Esophagus muscularis mucosa (tissue), 4 donors: ENCODE data around the gene PPP4C. TPM values are rescaled to one million over a fixed set of nuclear protein-coding genes. Genes with fewer than 3 reads are reported as not detected.
"Not testable (repeated sequence)": the region's sequence is repeated elsewhere in the genome, so short reads cannot be mapped to it uniquely, and the experiment has no call there.

Source experiments
- DNase-seq: peaks from one replicate; pipeline ENCODE4 v3.0.0-alpha.2; 2017; ENCODE audit errors: extremely low spot score
- H3K27ac ChIP-seq, 4 donors: fragments of 200-600 bp; sonication (generic); replicated peaks in 1 of 4; 1 replicate in 3 of 4; 2 replicates in 1 of 4; pipeline ENCODE4 v1.5.1; 2016 to 2019; ENCODE audit warnings: mild to moderate bottlenecking in 1 of 4
- H3K27me3 ChIP-seq, 4 donors: fragments of 200-600 bp; sonication (generic); one replicate each; pipeline versions ENCODE4 v1.5.1 to v1.6.0; 2016 to 2019
- H3K36me3 ChIP-seq, 4 donors: fragments of 200-600 bp; sonication (generic); one replicate each; pipeline ENCODE4 v1.5.1; 2016 to 2019
- H3K4me1 ChIP-seq, 4 donors: fragments of 200-600 bp; sonication (generic); one replicate each; pipeline ENCODE4 v1.5.1; 2016 to 2019
- H3K4me3 ChIP-seq, 4 donors: fragments of 200-600 bp; sonication (generic); 1 replicate in 2 of 4; 2 replicates in 2 of 4; pipeline ENCODE4 v1.5.1; 2016 to 2019; ENCODE audit warnings: mild to moderate bottlenecking in 4 of 4, moderate library complexity in 1 of 4
- H3K9me3 ChIP-seq, 4 donors: fragments of 200-600 bp; sonication (generic); 1 replicate in 3 of 4; 2 replicates in 1 of 4; pipeline ENCODE4 v1.5.1; 2016 to 2019
- EP300 ChIP-seq: sonication (generic); formaldehyde crosslinking; IDR thresholded peaks from one replicate; pipeline ENCODE4 v1.6.1; 2017; ENCODE audit warnings: antibody characterized with exemption
- POLR2A ChIP-seq: fragments of 450-650 bp; IDR thresholded peaks from one replicate; pipeline ENCODE4 v1.6.1; 2017; ENCODE audit warnings: antibody characterized with exemption, moderate library complexity, mild to moderate bottlenecking, low read depth
- POLR2AphosphoS5 ChIP-seq, 2 donors: sonication (generic); formaldehyde crosslinking; IDR thresholded peaks; one replicate each; pipeline ENCODE4 v1.6.1; 2017; ENCODE audit warnings: antibody characterized with exemption in 2 of 2
- WGBS: methylation state at CpG from one replicate; pipeline ENCODE4 v1.1.5; 2018; 5-methylcytosine and 5-hydroxymethylcytosine counted together
- intact Hi-C: fragments of 100-400 bp; cut with DNase I; formaldehyde crosslinking; loops from one replicate; pipeline ENCODE4 v1.15.1; 2023
- total RNA-seq, 4 donors: library from RNA; depleted of rRNA; stranded (reverse); fragments of >200 nt; gene quantifications; one replicate each; pipeline versions ENCODE4 v1.1.0 to v1.2.1, GENCODE V29; 2016
- TF ChIP-seq, protein P1 (sequence below), 3 experiments: fragments of 200-600 bp in 2 of 3; fragments of 450-650 bp in 1 of 3; sonication (generic) in 2 of 3; IDR thresholded peaks; one replicate each; pipeline ENCODE4 v1.5.1; 2017 to 2019; ENCODE audit warnings: antibody characterized with exemption in 3 of 3, mild to moderate bottlenecking in 2 of 3, moderate library complexity in 1 of 3

The PPP4C gene
- total RNA-seq, 4 donors from 2014 or later, result 43.6 to 61.3 (median 51.5) TPM

DNA sequence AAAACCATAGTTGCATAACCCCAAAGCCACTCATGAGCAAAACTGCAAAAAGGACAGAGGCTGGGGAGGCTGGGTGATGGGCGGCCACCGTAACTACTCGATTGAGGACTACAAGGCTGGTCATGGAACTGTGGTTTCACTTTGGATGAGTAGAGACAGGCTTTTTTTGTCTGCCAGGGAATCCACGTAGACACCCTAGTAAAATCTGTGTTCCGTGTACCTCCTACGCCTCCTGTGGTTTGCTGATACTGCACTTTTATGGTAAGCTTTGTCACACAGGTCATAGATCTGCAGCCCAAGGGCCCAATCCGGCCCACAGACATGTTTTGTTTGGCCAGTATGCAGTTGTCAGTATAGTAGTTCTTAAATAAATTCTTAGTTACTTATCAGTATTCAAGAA is 42.5 kb upstream of the PPP4C start:
- Histone ChIP-seq H3K27me3 (peaks cover 0 to 88% (median 42%) of the 10 kb centered on the region in 4 donors), H3K4me1 (peaks cover 9 to 19% (median 13%) of the 10 kb centered on the region in 4 donors), H3K36me3 (no peaks in the 10 kb centered on the region), H3K27ac (no peak overlapping the region), H3K4me3 (no peak overlapping the region), H3K9me3 (no peaks in the 10 kb centered on the region)
- TF ChIP-seq POLR2A (no peak), EP300 (no peak), POLR2AphosphoS5 (IDR thresholded peaks at IDR 0.05) (no peak)
- TF ChIP-seq, protein P1, sequence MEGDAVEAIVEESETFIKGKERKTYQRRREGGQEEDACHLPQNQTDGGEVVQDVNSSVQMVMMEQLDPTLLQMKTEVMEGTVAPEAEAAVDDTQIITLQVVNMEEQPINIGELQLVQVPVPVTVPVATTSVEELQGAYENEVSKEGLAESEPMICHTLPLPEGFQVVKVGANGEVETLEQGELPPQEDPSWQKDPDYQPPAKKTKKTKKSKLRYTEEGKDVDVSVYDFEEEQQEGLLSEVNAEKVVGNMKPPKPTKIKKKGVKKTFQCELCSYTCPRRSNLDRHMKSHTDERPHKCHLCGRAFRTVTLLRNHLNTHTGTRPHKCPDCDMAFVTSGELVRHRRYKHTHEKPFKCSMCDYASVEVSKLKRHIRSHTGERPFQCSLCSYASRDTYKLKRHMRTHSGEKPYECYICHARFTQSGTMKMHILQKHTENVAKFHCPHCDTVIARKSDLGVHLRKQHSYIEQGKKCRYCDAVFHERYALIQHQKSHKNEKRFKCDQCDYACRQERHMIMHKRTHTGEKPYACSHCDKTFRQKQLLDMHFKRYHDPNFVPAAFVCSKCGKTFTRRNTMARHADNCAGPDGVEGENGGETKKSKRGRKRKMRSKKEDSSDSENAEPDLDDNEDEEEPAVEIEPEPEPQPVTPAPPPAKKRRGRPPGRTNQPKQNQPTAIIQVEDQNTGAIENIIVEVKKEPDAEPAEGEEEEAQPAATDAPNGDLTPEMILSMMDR (IDR thresholded peaks at IDR 0.05), result no peak
- WGBS, result 75% methylated on average over 7 of the region's 7 CpGs
- no peak for DNase-seq
- intact Hi-C loops, result no loop called here

DNA sequence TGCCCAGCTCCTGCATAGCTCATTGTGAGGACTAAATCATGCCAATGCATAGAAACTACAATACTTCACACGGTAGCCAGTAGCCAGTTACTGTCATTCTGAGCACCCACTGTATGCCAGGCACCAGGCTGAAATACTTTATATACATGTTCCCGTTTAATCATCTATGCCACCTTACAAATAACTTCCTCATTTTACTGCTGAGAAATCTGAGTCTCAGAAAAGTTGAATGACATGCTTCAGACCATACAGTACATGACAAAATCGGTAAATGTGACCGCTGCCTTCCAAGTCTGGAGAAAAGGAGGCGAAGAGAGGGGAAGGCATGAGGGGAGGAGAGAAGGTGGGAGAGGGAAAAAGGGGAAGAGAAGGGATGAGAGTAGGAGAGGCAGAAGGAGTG is 35.6 kb upstream of the PPP4C start:
- no peak for DNase-seq
- Histone ChIP-seq H3K27me3 (peaks cover 0 to 37% (median 0%) of the 10 kb centered on the region in 4 donors), H3K9me3 (no peaks in the 10 kb centered on the region), H3K36me3 (no peaks in the 10 kb centered on the region), H3K27ac (no peak overlapping the region), H3K4me1 (no peaks in the 10 kb centered on the region), H3K4me3 (no peak overlapping the region)
- no peak for TF ChIP-seq EP300
- intact Hi-C loops, result no loop called here
- WGBS, result 71% methylated on average over 5 of the region's 5 CpGs

DNA sequence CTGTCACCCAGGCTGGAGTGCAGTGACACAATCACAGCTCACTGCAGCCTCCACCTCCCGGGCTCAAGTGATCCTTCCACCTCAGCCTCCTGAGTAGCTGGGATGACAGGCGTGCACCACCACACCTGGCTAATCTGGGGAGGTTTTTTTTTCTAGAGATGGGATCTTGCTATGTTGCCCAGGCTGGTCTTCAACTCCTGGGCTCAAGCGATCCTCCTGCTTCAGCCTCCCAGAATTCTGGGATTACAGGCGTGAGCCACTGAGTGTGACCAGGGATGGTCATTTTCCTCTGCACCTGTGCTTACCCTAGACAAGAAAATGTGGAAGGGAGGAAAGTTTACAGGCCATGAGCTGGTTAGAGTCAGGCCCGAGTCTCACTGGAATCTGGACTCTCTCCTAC is 35.1 kb upstream of the PPP4C start:
- 87% methylated on average over 5 of the region's 5 CpGs for WGBS
- H3K36me3 ChIP-seq, H3K4me1 ChIP-seq, H3K27ac ChIP-seq, DNase-seq, H3K4me3 ChIP-seq, H3K9me3 ChIP-seq, intact Hi-C loops: not testable (repeated sequence)
- peaks cover 0 to 33% (median 0%) of the 10 kb centered on the region in 4 donors for H3K27me3 ChIP-seq

DNA sequence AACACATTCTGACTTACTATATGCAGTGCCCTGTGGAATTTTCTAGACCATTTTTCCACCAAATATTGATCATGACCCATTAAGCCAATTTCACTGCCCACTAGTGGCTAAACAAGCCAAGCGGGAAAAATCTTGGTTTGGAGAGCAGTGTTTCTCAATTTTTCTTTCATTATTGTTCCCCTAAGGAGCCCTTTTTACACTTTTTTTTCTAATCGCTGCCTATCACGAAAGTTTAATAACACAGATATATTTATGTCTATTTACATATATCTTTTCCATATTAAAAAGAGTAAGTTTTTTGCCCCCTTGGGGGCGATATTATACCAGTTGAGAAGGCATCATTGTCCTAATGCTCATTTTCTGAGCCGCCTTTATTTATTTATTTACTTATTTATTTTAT is 34.0 kb upstream of the PPP4C start:
- H3K27me3 ChIP-seq, result peaks cover 0 to 21% (median 0%) of the 10 kb centered on the region in 4 donors
- H3K4me3 ChIP-seq, result no peak overlapping the region
- no peaks in the 10 kb centered on the region for H3K36me3 ChIP-seq
- DNase-seq, result no peak
- no peaks in the 10 kb centered on the region for H3K4me1 ChIP-seq
- H3K27ac ChIP-seq, result no peak overlapping the region
- H3K9me3 ChIP-seq, result no peaks in the 10 kb centered on the region
- intact Hi-C loops, result no loop called here
- TF ChIP-seq EP300, result no peak
- no peak for TF ChIP-seq POLR2AphosphoS5 (IDR thresholded peaks at IDR 0.05)
- TF ChIP-seq, protein P1 (IDR thresholded peaks at IDR 0.05), result peak; percentile 41 to 48 (median 42)
- no peak for TF ChIP-seq POLR2A
- 24% methylated on average over 5 of the region's 5 CpGs for WGBS

DNA sequence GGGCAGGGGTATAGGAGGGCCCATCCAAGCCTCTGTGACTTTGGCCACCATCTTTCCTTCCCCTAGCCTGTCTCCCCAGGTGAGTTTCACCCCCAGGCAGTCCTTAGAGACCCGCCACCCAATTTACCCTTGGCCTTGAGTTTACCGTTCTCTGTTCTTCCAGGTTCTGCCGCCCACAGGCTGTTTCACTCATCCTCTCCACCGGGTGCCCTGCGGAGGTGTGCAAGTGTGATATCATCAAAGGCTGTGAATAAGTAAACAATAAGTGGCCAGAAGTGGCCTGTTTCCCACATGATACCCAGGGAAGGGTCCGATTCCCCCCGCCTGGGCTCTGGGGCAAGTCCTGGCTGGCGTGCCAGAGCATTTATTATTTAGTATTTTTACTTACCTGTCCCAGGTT is 29.6 kb upstream of the PPP4C start:
- peaks cover 0 to 6% (median 0%) of the 10 kb centered on the region in 4 donors for H3K27me3 ChIP-seq
- TF ChIP-seq POLR2AphosphoS5 (IDR thresholded peaks at IDR 0.05) (no peak), EP300 (no peak), POLR2A (no peak)
- TF ChIP-seq, protein P1 (IDR thresholded peaks at IDR 0.05), result no peak
- no peaks in the 10 kb centered on the region for H3K4me1 ChIP-seq
- H3K36me3 ChIP-seq, result no peaks in the 10 kb centered on the region
- H3K9me3 ChIP-seq, result no peaks in the 10 kb centered on the region
- no peak overlapping the region for H3K27ac ChIP-seq
- no peak for DNase-seq
- H3K4me3 ChIP-seq, result no peak overlapping the region
- intact Hi-C loops, result no loop called here
- WGBS, result 75% methylated on average over 8 of the region's 8 CpGs

DNA sequence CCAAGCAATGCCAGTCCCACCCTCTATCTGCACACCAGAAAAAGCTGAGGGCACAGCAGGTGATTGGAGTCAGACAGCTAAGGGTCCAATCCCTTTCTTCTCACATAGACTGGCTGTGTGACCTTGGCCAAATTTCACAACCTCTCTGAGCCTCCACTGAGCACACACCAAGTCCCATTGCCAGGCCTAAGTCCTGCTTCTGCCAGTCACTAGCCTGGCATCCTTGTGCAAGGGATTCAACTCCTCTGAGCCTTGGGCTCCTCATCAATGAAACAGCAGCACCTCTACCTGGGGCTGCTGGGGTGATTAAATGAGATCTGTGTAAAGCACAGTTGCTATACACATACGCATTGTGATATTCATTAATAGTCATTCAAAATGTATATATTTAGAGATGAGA is 29.2 kb upstream of the PPP4C start:
- Histone ChIP-seq H3K9me3 (no peaks in the 10 kb centered on the region), H3K27me3 (peaks cover 0 to 6% (median 0%) of the 10 kb centered on the region in 4 donors), H3K27ac (no peak overlapping the region), H3K4me1 (no peaks in the 10 kb centered on the region), H3K4me3 (no peak overlapping the region), H3K36me3 (no peaks in the 10 kb centered on the region)
- WGBS, result 75% methylated on average over 1 of the region's 1 CpG
- DNase-seq, result no peak
- TF ChIP-seq POLR2AphosphoS5 (IDR thresholded peaks at IDR 0.05) (no peak), POLR2A (no peak), EP300 (no peak)
- TF ChIP-seq, protein P1 (IDR thresholded peaks at IDR 0.05), result no peak
- intact Hi-C loops, result no loop called here
